ENCODE results near the gene IMPACT. TPM values are rescaled to one million over a fixed set of nuclear protein-coding genes. Genes with fewer than 3 reads are reported as not detected.

Gene IMPACT
- total and polyA plus RNA-seq, 11 donors, result 7.9 to 37.6 (median 19.9) TPM

DNA sequence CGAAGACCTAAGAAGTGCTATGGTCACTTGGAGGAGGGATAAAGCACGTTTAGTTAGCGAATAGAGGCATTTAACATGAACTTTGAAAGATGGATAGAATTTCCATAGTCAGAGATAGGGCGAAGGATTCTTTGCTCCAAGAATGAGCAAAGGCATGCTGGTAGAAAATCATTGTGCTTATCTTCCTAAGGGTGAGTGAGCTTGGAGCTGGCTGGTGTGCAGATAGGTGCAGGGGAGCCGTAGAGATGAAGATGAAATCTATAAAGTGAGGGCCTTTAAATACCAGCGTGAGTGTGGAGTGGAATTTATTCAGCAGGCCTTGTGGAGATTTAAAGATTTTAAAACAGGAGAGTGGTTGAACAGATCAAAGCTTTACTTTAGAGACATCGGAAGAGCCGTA lies 35.5 kb downstream of the IMPACT start:
- ATAC-seq (no peak), DNase-seq (no peak)
- Histone ChIP-seq H3K4me1 (no peaks in the 10 kb centered on the region), H3K36me3 (peaks cover 0 to 4% (median 0%) of the 10 kb centered on the region in 9 donors), H3K27me3 (no peaks in the 10 kb centered on the region), H3K9me3 (no peaks in the 10 kb centered on the region), H3K27ac (no peak overlapping the region), H3K4me3 (peak overlapping the region in 1 of 12 donors; percentile 4)
- intact Hi-C loops (cut with DNase I), result no loop called here
- WGBS, 4 donors, result 92 to 93% (median 92%) methylated on average over 8 of the region's 8 CpGs
- TF ChIP-seq CTCF (IDR thresholded peaks at IDR 0.05), result no peak
- no peak for TF ChIP-seq POLR2A (IDR thresholded peaks at IDR 0.05)

DNA sequence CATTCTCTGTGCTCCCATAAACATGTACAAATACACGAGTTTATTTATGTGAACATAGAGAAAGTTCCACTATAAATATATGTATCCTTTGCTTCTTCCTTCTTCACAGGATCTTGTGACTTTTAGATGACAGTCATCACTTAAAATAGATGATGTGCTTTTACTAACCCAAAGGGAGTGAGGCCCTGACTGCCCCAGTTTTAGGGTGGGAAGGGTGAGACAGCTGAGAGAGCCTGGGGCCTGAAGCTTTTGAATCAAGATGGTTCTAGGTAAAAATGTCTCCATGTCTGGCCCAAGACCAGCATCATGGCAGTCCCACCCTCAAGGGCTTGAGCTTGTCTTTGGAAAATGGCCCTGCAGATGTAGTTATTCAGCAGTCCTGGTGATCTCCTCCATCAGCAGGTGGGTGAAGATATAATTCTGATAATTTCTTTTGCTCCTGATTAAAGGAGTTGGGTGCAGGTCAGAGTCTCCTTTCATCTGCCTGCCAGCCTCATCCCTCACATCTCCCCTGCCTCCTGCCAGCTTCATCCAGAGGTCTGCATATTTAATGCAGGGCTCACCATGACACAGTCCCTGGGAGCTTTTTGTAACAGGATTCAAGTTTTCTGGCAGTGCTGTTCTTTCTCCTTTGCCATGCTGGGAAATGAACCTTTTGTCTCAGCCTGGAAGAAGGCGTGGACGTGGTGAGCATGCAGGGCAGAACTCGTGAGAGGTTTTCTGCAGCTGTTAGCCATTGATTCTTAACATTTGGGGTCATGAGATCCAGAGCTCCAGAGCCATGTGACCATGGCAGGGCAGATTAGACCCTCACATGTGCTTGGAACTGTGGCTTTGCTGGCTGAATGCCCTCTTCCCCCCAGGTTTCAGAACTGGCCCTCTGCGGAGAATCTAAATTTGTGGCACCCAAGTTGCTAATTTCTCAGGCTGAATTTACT lies 36.6 kb downstream of the IMPACT start:
- no peaks in the 10 kb centered on the region for H3K4me1 ChIP-seq
- 77 to 83% (median 80%) methylated on average over 5 of the region's 5 CpGs for WGBS, 4 donors
- TF ChIP-seq CTCF (IDR thresholded peaks at IDR 0.05) (no peak), POLR2A (IDR thresholded peaks at IDR 0.05) (no peak)
- no peak overlapping the region for H3K4me3 ChIP-seq
- no peaks in the 10 kb centered on the region for H3K27me3 ChIP-seq
- intact Hi-C loops (cut with DNase I), result no loop called here
- no peaks in the 10 kb centered on the region for H3K9me3 ChIP-seq
- DNase-seq (no peak), ATAC-seq (no peak)
- H3K36me3 ChIP-seq, result peaks cover 0 to 4% (median 0%) of the 10 kb centered on the region in 9 donors
- no peak overlapping the region for H3K27ac ChIP-seq

GRCh38 chr18:24465486-24465885 lies 39.0 kb downstream of the IMPACT start:
- no peaks in the 10 kb centered on the region for H3K27me3 ChIP-seq
- peaks cover 0 to under 1% (median 0%) of the 10 kb centered on the region in 9 donors for H3K36me3 ChIP-seq
- H3K27ac ChIP-seq, result no peak overlapping the region
- H3K4me1 ChIP-seq, result no peaks in the 10 kb centered on the region
- no peak overlapping the region for H3K4me3 ChIP-seq
- intact Hi-C loops (cut with DNase I), result no loop called here
- no peak for TF ChIP-seq POLR2A (IDR thresholded peaks at IDR 0.05)
- TF ChIP-seq CTCF (IDR thresholded peaks at IDR 0.05), result no peak
- DNase-seq (no peak), ATAC-seq (no peak)
- no peaks in the 10 kb centered on the region for H3K9me3 ChIP-seq
- WGBS, 4 donors, result 84 to 91% (median 86%) methylated on average over 7 of the region's 7 CpGs

- no peaks in the 10 kb centered on the region for H3K36me3 ChIP-seq
- no peaks in the 10 kb centered on the region for H3K27me3 ChIP-seq
- no peak overlapping the region for H3K4me3 ChIP-seq
- no peak overlapping the region for H3K27ac ChIP-seq
- H3K4me1 ChIP-seq, result no peaks in the 10 kb centered on the region
- H3K9me3 ChIP-seq, result no peaks in the 10 kb centered on the region
- intact Hi-C loops (cut with DNase I), result no loop called here
- DNase-seq (no peak), ATAC-seq (no peak)
- 77 to 87% (median 83%) methylated on average over 2 of the region's 2 CpGs for WGBS, 4 donors
- no peak for TF ChIP-seq CTCF (IDR thresholded peaks at IDR 0.05)
- no peak for TF ChIP-seq POLR2A (IDR thresholded peaks at IDR 0.05)
These were observed 40.3 kb downstream of the IMPACT start for GRCh38 chr18:24466771-24467170.

Data from heart left ventricle (tissue), 16 donors.